Naive B cell (primary cell): Measurements from ENCODE around the gene KYAT1. TPM values are rescaled to one million over a fixed set of nuclear protein-coding genes. Genes with fewer than 3 reads are reported as not detected.

Experiments used
- polyA plus RNA-seq, 6 donors: library from polyadenylated mRNA; unstranded; fragments of 300-500 nt; fragmentation: Illumina TruSeq; gene quantifications; one replicate each; pipeline ENCODE4 v1.2.3, GENCODE V29; 2021; ENCODE audit warnings: low read depth in 6 of 6

KYAT1 gene
- polyA plus RNA-seq, 6 donors from 2014 or later: 7.0 to 9.7 (median 8.5) TPM

Other genes starting within 250 kb of the KYAT1 start
- 10 to 100 TPM; 36.8 to 76.4 (median 49.7) TPM for gene DYNC2I2, start 225.1 kb downstream of the KYAT1 start, polyA plus RNA-seq
- 100 to 1,000 TPM; 186 to 306 (median 222) TPM for gene SET, start 192.7 kb downstream of the KYAT1 start, polyA plus RNA-seq
- under 1 TPM in 5 of 6 donors, not detected in 1; 0.12 to 0.92 (median 0.50) TPM for gene PKN3, start 179.4 kb downstream of the KYAT1 start, polyA plus RNA-seq
- gene ZDHHC12, start 157.8 kb downstream of the KYAT1 start, polyA plus RNA-seq: 10 to 100 TPM; 17.9 to 47.6 (median 43.2) TPM
- gene ZER1, start 110.0 kb downstream of the KYAT1 start, polyA plus RNA-seq: 10 to 100 TPM; 30.9 to 43.1 (median 33.0) TPM
- 10 to 100 TPM; 23.8 to 39.7 (median 25.6) TPM for gene TBC1D13, start 94.7 kb downstream of the KYAT1 start, polyA plus RNA-seq
- 10 to 100 TPM in 4 of 6 donors, 1 to 10 TPM in 2; 5.0 to 17.8 (median 14.7) TPM for gene ENDOG, start 63.5 kb downstream of the KYAT1 start, polyA plus RNA-seq
- gene SPOUT1, start 52.2 kb downstream of the KYAT1 start, polyA plus RNA-seq: 10 to 100 TPM; 38.6 to 60.4 (median 52.5) TPM
- 10 to 100 TPM in 5 of 6 donors, 1 to 10 TPM in 1; 8.7 to 25.5 (median 14.6) TPM for gene LRRC8A, start 183 bp upstream of the KYAT1 start, polyA plus RNA-seq
- gene PHYHD1, start 39.0 kb upstream of the KYAT1 start, polyA plus RNA-seq: under 1 TPM in 2 of 6 donors, not detected in 4; 0.34 to 0.39 TPM
- gene DOLK, start 65.7 kb upstream of the KYAT1 start, polyA plus RNA-seq: 10 to 100 TPM in 4 of 6 donors, 1 to 10 TPM in 2; 9.3 to 14.2 (median 10.4) TPM
- gene NUP188, start 65.7 kb upstream of the KYAT1 start, polyA plus RNA-seq: 10 to 100 TPM; 20.2 to 30.2 (median 24.7) TPM
- gene SH3GLB2, start 146.4 kb upstream of the KYAT1 start, polyA plus RNA-seq: 10 to 100 TPM; 18.0 to 38.7 (median 30.5) TPM
- gene MIGA2, start 154.7 kb upstream of the KYAT1 start, polyA plus RNA-seq: 10 to 100 TPM in 1 of 6 donors, 1 to 10 TPM in 5; 2.7 to 12.8 (median 6.2) TPM
- 1 to 10 TPM; 3.2 to 9.7 (median 6.4) TPM for gene DOLPP1, start 199.2 kb upstream of the KYAT1 start, polyA plus RNA-seq
- gene CRAT, start 228.8 kb upstream of the KYAT1 start, polyA plus RNA-seq: 10 to 100 TPM in 1 of 6 donors, 1 to 10 TPM in 5; 4.5 to 11.0 (median 7.5) TPM
- gene PTPA, start 229.5 kb upstream of the KYAT1 start, polyA plus RNA-seq: 10 to 100 TPM in 5 of 6 donors, 1 to 10 TPM in 1; 8.1 to 18.0 (median 13.5) TPM